ENCODE measurements around the gene MYH16.
A peak's percentile ranks its signal among the peaks of the same experiment; 100 is the strongest.

Gene MYH16

GRCh38 chr7:99265848-99266480 is 6.7 kb upstream of the MYH16 start:
- no peak for TF ChIP-seq ESRRG (CRISPR knock-in tag; IDR thresholded peaks at IDR 0.05)
- TF ChIP-seq TSHZ2 (CRISPR knock-in tag; IDR thresholded peaks at IDR 0.05) = no peak
- TF ChIP-seq, protein P1, sequence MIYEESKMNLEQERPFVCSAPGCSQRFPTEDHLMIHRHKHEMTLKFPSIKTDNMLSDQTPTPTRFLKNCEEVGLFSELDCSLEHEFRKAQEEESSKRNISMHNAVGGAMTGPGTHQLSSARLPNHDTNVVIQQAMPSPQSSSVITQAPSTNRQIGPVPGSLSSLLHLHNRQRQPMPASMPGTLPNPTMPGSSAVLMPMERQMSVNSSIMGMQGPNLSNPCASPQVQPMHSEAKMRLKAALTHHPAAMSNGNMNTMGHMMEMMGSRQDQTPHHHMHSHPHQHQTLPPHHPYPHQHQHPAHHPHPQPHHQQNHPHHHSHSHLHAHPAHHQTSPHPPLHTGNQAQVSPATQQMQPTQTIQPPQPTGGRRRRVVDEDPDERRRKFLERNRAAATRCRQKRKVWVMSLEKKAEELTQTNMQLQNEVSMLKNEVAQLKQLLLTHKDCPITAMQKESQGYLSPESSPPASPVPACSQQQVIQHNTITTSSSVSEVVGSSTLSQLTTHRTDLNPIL (CRISPR knock-in tag; IDR thresholded peaks at IDR 0.05; ENCODE audit: low read depth) = no peak
- no peak for TF ChIP-seq ZNF8 (CRISPR knock-in tag; IDR thresholded peaks at IDR 0.05)
- TF ChIP-seq, protein P2, sequence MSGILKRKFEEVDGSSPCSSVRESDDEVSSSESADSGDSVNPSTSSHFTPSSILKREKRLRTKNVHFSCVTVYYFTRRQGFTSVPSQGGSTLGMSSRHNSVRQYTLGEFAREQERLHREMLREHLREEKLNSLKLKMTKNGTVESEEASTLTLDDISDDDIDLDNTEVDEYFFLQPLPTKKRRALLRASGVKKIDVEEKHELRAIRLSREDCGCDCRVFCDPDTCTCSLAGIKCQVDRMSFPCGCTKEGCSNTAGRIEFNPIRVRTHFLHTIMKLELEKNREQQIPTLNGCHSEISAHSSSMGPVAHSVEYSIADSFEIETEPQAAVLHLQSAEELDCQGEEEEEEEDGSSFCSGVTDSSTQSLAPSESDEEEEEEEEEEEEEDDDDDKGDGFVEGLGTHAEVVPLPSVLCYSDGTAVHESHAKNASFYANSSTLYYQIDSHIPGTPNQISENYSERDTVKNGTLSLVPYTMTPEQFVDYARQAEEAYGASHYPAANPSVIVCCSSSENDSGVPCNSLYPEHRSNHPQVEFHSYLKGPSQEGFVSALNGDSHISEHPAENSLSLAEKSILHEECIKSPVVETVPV (CRISPR knock-in tag; IDR thresholded peaks at IDR 0.05) = no peak
- TF ChIP-seq GLIS3 (CRISPR knock-in tag; IDR thresholded peaks at IDR 0.05) = no peak
- TF ChIP-seq SNAI2 (CRISPR knock-in tag; IDR thresholded peaks at IDR 0.05) = no peak
- no peak for TF ChIP-seq TCF4 (CRISPR knock-in tag; IDR thresholded peaks at IDR 0.05; ENCODE audit: borderline replicate concordance)
- TF ChIP-seq OSR1 (CRISPR knock-in tag; IDR thresholded peaks at IDR 0.05) = no peak
- TF ChIP-seq ZNF70 (CRISPR knock-in tag; IDR thresholded peaks at IDR 0.05) = no peak
- no peak for TF ChIP-seq RARB (CRISPR knock-in tag; IDR thresholded peaks at IDR 0.05)
- ATAC-seq = no peak

GRCh38 chr7:99267481-99267840 is 5.2 kb upstream of the MYH16 start:
- TF ChIP-seq BACH2 (CRISPR knock-in tag; IDR thresholded peaks at IDR 0.05; ENCODE audit: borderline replicate concordance) = no peak
- TF ChIP-seq POU6F1 (CRISPR knock-in tag; IDR thresholded peaks at IDR 0.05; ENCODE audit: borderline replicate concordance, low read depth) = no peak
- no peak for TF ChIP-seq CSDC2 (CRISPR knock-in tag; IDR thresholded peaks at IDR 0.05)
- TF ChIP-seq ZC3H10 (CRISPR knock-in tag; IDR thresholded peaks at IDR 0.05) = no peak
- no peak for TF ChIP-seq TSHZ2 (CRISPR knock-in tag; IDR thresholded peaks at IDR 0.05)
- ATAC-seq = peak; percentile 97

GRCh38 chr7:99267841-99268576 is 4.6 kb upstream of the MYH16 start:
- no peak for TF ChIP-seq ZC3H10 (CRISPR knock-in tag; IDR thresholded peaks at IDR 0.05)
- peak; percentile 67 for ATAC-seq

DNA sequence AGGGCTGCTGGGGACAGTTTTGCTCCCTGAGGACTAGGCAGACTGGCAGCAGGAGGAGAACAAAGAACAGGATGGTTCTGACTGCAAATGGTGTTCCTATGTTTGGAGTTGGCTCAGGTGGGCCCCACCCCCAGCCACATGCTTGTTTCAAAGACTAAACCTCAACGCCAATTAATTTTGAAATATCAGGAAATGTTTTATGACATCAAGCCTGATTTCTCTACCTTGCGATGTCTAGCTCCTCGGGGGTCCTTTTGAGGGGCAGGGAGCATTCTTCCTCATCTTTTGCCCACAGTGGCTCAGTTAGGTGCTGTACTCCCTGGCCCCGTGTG is 4.1 kb upstream of the MYH16 start:
- ATAC-seq = no peak
- TF ChIP-seq CSDC2 (CRISPR knock-in tag; IDR thresholded peaks at IDR 0.05) = no peak
- no peak for TF ChIP-seq BACH2 (CRISPR knock-in tag; IDR thresholded peaks at IDR 0.05; ENCODE audit: borderline replicate concordance)
- TF ChIP-seq TCF4 (CRISPR knock-in tag; IDR thresholded peaks at IDR 0.05; ENCODE audit: borderline replicate concordance) = no peak
- TF ChIP-seq ISL1 (CRISPR knock-in tag; IDR thresholded peaks at IDR 0.05) = no peak
- no peak for TF ChIP-seq ZFP3 (CRISPR knock-in tag; IDR thresholded peaks at IDR 0.05)
- TF ChIP-seq, protein P2 (CRISPR knock-in tag; IDR thresholded peaks at IDR 0.05) = no peak
- no peak for TF ChIP-seq ZC3H10 (CRISPR knock-in tag; IDR thresholded peaks at IDR 0.05)
- TF ChIP-seq PPARA (CRISPR knock-in tag; IDR thresholded peaks at IDR 0.05; ENCODE audit: borderline replicate concordance) = no peak
- TF ChIP-seq ESRRG (CRISPR knock-in tag; IDR thresholded peaks at IDR 0.05) = no peak
- TF ChIP-seq, protein P1 (CRISPR knock-in tag; IDR thresholded peaks at IDR 0.05; ENCODE audit: low read depth) = no peak
- no peak for TF ChIP-seq ZFP30 (CRISPR knock-in tag; IDR thresholded peaks at IDR 0.05)
- no peak for TF ChIP-seq ARNTL (CRISPR knock-in tag; IDR thresholded peaks at IDR 0.05; ENCODE audit: borderline replicate concordance, low read depth)

All from SK-N-SH treated with all-trans-retinoic acid at 6 μM for 48 hours (cell line).